HepG2 (cell line): Measurements from ENCODE around the gene SLC4A2. TPM values are rescaled to one million over a fixed set of nuclear protein-coding genes. Genes with fewer than 3 reads are reported as not detected.

Source experiments
- BORCS8-MEF2B ChIP-seq: sonication (generic); formaldehyde crosslinking; IDR thresholded peaks from 2 replicates; pipeline ENCODE4 v1.8.0; 2022; ENCODE audit warnings: mild to moderate bottlenecking, missing genetic modification reagents
- FOXA3 ChIP-seq: IDR thresholded peaks from 2 replicates; pipeline ENCODE4 v1.6.1; 2016; ENCODE audit warnings: missing genetic modification reagents, missing compliant biosample characterization
- HNRNPL ChIP-seq: fragments of 200-400 bp; formaldehyde crosslinking; IDR thresholded peaks from 2 replicates; pipeline ENCODE4 v1.6.1; 2017; ENCODE audit warnings: mild to moderate bottlenecking, low read depth, low read length
- HNRNPUL1 ChIP-seq: fragments of 200-400 bp; formaldehyde crosslinking; IDR thresholded peaks from 2 replicates; pipeline ENCODE4 v1.6.1; 2017; ENCODE audit warnings: low read depth, mild to moderate bottlenecking, low read length, moderate library complexity
- KLF9 ChIP-seq: IDR thresholded peaks from 2 replicates; pipeline ENCODE4 v1.6.1; 2016; ENCODE audit warnings: low read depth
- MTF1 ChIP-seq: sonication (generic); formaldehyde crosslinking; IDR thresholded peaks from 2 replicates; pipeline ENCODE4 v1.5.0; 2020; ENCODE audit warnings: missing genetic modification reagents
- RFXAP ChIP-seq: sonication (generic); formaldehyde crosslinking; IDR thresholded peaks from 2 replicates; pipeline ENCODE4 v1.4.0; 2020; ENCODE audit warnings: missing genetic modification reagents, borderline replicate concordance
- SIN3A ChIP-seq: IDR thresholded peaks from 2 replicates; pipeline ENCODE4 v1.6.1; 2011; ENCODE audit warnings: low read depth, mild to moderate bottlenecking, control low read depth, low read length, borderline replicate concordance
- ZNF160 ChIP-seq: sonication (generic); formaldehyde crosslinking; IDR thresholded peaks from 2 replicates; pipeline ENCODE4 v1.8.0; 2022; ENCODE audit warnings: mild to moderate bottlenecking, inconsistent platforms, missing genetic modification reagents
- ZNF230 ChIP-seq: sonication (generic); formaldehyde crosslinking; IDR thresholded peaks from 2 replicates; pipeline ENCODE4 v1.4.0; 2020; ENCODE audit warnings: mild to moderate bottlenecking, missing genetic modification reagents
- ZNF333 ChIP-seq: sonication (generic); formaldehyde crosslinking; IDR thresholded peaks from 2 replicates; pipeline ENCODE4 v1.4.0; 2020; ENCODE audit warnings: mild to moderate bottlenecking, missing genetic modification reagents, borderline replicate concordance
- ZNF33B ChIP-seq: sonication (generic); formaldehyde crosslinking; IDR thresholded peaks from 2 replicates; pipeline ENCODE4 v1.5.1; 2020; ENCODE audit warnings: mild to moderate bottlenecking, missing genetic modification reagents
- ZNF496 ChIP-seq: sonication (generic); formaldehyde crosslinking; IDR thresholded peaks from 2 replicates; pipeline ENCODE4 v1.8.1; 2023; ENCODE audit warnings: mild to moderate bottlenecking, moderate library complexity, missing genetic modification reagents; ENCODE audit not compliant: insufficient replicate concordance
- ZNF709 ChIP-seq: sonication (generic); formaldehyde crosslinking; IDR thresholded peaks from 2 replicates; pipeline ENCODE4 v1.5.0; 2020; ENCODE audit warnings: mild to moderate bottlenecking, missing genetic modification reagents
- ZNF772 ChIP-seq: sonication (generic); formaldehyde crosslinking; IDR thresholded peaks from 2 replicates; pipeline ENCODE4 v1.5.0; 2020; ENCODE audit warnings: mild to moderate bottlenecking, missing genetic modification reagents
- ZNF790 ChIP-seq: sonication (generic); formaldehyde crosslinking; IDR thresholded peaks from 2 replicates; pipeline ENCODE4 v1.8.0; 2022; ENCODE audit warnings: missing genetic modification reagents, mild to moderate bottlenecking, borderline replicate concordance
- polyA plus RNA-seq, 8 experiments: library from polyadenylated mRNA; depleted of rRNA in 3 of 8; stranded (reverse) in 7 of 8; unstranded in 1 of 8; fragments of >200 nt; fragmentation: Illumina TruSeq in 4 of 8; extraction: Trizol in 4 of 8; gene quantifications; 2 replicates each; pipeline versions ENCODE4 v1.2.1 to v1.2.3, GENCODE V29; 2011 to 2016; ENCODE audit warnings: low read depth in 4 of 8, missing spikeins in 1 of 8, mixed read lengths in 1 of 8; ENCODE audit not compliant: insufficient read depth in 1 of 8
- total RNA-seq, 5 experiments: library from RNA; depleted of rRNA; stranded (reverse); fragments of >200 nt; fragmentation: Illumina TruSeq; extraction: Trizol; gene quantifications; 2 replicates each; pipeline ENCODE4 v1.2.3, GENCODE V29; 2016; ENCODE audit warnings: low read depth in 1 of 5
- TF ChIP-seq, protein P1 (sequence below): sonication (generic); formaldehyde crosslinking; IDR thresholded peaks from 2 replicates; pipeline ENCODE4 v1.4.0; 2020; ENCODE audit warnings: mild to moderate bottlenecking, low read depth, missing genetic modification reagents
- TF ChIP-seq, protein P2 (sequence below): sonication (generic); IDR thresholded peaks from 2 replicates; pipeline ENCODE4 v1.6.1; 2016; ENCODE audit warnings: low read depth, borderline replicate concordance
- TF ChIP-seq, protein P3 (sequence below): sonication (generic); formaldehyde crosslinking; IDR thresholded peaks from 2 replicates; pipeline ENCODE4 v1.4.0; 2020; ENCODE audit warnings: missing genetic modification reagents
- TF ChIP-seq, protein P4 (sequence below): sonication (generic); formaldehyde crosslinking; IDR thresholded peaks from 2 replicates; pipeline ENCODE4 v1.9.0; 2021; ENCODE audit warnings: mild to moderate bottlenecking, missing genetic modification reagents

The SLC4A2 gene
- total and polyA plus RNA-seq, 2 of the 13 experiments (the other 11 are each of a cell fraction or from before 2014, with no cell fraction given): 51.9 to 73.4 TPM

DNA sequence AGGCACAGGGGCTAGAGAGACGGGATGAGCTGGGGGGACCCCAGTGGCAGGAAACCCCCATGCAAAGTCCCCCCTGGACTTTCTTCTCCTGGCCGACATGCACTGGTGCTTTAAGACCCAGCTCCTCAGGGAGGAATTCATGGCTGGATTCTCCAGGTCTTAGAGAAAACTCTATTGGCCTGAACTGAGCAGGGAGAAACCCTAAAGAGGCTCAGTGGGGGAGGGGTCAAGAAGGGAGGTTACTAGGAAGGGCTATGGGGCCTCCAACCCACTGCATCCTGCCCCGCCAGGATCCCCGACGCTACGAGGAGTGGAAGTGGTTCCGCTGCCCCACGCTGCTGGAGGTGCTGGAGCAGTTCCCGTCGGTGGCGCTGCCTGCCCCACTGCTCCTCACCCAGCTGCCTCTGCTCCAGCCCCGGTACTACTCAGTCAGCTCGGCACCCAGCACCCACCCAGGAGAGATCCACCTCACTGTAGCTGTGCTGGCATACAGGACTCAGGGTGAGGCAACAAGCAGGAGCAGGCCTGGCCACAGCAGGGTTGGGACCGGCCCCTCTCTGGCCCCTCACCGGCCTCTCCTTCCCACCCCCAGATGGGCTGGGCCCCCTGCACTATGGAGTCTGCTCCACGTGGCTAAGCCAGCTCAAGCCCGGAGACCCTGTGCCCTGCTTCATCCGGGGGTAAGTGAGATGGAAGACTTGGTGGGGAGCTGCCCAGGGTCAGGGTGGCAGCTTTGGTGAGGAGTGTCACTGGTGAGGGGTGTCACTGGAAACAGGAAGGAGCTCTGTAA is 48.9 kb upstream of the SLC4A2 start (continued):
- TF ChIP-seq, protein P1, sequence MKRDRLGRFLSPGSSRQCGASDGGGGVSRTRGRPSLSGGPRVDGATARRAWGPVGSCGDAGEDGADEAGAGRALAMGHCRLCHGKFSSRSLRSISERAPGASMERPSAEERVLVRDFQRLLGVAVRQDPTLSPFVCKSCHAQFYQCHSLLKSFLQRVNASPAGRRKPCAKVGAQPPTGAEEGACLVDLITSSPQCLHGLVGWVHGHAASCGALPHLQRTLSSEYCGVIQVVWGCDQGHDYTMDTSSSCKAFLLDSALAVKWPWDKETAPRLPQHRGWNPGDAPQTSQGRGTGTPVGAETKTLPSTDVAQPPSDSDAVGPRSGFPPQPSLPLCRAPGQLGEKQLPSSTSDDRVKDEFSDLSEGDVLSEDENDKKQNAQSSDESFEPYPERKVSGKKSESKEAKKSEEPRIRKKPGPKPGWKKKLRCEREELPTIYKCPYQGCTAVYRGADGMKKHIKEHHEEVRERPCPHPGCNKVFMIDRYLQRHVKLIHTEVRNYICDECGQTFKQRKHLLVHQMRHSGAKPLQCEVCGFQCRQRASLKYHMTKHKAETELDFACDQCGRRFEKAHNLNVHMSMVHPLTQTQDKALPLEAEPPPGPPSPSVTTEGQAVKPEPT (CRISPR knock-in tag): no peak
- TF ChIP-seq KLF9 (CRISPR knock-in tag) (no peak), ZNF230 (CRISPR knock-in tag) (0 out of 2 replicates have a peak, but pooled peaks have one; percentile 24), ZNF33B (CRISPR knock-in tag) (no peak), ZNF772 (CRISPR knock-in tag) (no peak), ZNF709 (CRISPR knock-in tag) (no peak), HNRNPUL1 (no peak), ZNF160 (CRISPR knock-in tag) (no peak), RFXAP (CRISPR knock-in tag) (no peak; the same call in 1 of the 2 replicates), BORCS8-MEF2B (CRISPR knock-in tag) (peak; percentile 66; the same call in 1 of the 2 replicates), ZNF496 (CRISPR knock-in tag) (no peak), MTF1 (CRISPR knock-in tag) (no peak), ZNF333 (no peak), FOXA3 (no peak), HNRNPL (0 out of 2 replicates have a peak, but pooled peaks have one; percentile 60), ZNF790 (CRISPR knock-in tag) (no peak), SIN3A (no peak)
- TF ChIP-seq, protein P2, sequence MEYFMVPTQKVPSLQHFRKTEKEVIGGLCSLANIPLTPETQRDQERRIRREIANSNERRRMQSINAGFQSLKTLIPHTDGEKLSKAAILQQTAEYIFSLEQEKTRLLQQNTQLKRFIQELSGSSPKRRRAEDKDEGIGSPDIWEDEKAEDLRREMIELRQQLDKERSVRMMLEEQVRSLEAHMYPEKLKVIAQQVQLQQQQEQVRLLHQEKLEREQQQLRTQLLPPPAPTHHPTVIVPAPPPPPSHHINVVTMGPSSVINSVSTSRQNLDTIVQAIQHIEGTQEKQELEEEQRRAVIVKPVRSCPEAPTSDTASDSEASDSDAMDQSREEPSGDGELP: no peak
- TF ChIP-seq, protein P3, sequence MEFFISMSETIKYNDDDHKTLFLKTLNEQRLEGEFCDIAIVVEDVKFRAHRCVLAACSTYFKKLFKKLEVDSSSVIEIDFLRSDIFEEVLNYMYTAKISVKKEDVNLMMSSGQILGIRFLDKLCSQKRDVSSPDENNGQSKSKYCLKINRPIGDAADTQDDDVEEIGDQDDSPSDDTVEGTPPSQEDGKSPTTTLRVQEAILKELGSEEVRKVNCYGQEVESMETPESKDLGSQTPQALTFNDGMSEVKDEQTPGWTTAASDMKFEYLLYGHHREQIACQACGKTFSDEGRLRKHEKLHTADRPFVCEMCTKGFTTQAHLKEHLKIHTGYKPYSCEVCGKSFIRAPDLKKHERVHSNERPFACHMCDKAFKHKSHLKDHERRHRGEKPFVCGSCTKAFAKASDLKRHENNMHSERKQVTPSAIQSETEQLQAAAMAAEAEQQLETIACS (CRISPR knock-in tag): no peak
- TF ChIP-seq, protein P4, sequence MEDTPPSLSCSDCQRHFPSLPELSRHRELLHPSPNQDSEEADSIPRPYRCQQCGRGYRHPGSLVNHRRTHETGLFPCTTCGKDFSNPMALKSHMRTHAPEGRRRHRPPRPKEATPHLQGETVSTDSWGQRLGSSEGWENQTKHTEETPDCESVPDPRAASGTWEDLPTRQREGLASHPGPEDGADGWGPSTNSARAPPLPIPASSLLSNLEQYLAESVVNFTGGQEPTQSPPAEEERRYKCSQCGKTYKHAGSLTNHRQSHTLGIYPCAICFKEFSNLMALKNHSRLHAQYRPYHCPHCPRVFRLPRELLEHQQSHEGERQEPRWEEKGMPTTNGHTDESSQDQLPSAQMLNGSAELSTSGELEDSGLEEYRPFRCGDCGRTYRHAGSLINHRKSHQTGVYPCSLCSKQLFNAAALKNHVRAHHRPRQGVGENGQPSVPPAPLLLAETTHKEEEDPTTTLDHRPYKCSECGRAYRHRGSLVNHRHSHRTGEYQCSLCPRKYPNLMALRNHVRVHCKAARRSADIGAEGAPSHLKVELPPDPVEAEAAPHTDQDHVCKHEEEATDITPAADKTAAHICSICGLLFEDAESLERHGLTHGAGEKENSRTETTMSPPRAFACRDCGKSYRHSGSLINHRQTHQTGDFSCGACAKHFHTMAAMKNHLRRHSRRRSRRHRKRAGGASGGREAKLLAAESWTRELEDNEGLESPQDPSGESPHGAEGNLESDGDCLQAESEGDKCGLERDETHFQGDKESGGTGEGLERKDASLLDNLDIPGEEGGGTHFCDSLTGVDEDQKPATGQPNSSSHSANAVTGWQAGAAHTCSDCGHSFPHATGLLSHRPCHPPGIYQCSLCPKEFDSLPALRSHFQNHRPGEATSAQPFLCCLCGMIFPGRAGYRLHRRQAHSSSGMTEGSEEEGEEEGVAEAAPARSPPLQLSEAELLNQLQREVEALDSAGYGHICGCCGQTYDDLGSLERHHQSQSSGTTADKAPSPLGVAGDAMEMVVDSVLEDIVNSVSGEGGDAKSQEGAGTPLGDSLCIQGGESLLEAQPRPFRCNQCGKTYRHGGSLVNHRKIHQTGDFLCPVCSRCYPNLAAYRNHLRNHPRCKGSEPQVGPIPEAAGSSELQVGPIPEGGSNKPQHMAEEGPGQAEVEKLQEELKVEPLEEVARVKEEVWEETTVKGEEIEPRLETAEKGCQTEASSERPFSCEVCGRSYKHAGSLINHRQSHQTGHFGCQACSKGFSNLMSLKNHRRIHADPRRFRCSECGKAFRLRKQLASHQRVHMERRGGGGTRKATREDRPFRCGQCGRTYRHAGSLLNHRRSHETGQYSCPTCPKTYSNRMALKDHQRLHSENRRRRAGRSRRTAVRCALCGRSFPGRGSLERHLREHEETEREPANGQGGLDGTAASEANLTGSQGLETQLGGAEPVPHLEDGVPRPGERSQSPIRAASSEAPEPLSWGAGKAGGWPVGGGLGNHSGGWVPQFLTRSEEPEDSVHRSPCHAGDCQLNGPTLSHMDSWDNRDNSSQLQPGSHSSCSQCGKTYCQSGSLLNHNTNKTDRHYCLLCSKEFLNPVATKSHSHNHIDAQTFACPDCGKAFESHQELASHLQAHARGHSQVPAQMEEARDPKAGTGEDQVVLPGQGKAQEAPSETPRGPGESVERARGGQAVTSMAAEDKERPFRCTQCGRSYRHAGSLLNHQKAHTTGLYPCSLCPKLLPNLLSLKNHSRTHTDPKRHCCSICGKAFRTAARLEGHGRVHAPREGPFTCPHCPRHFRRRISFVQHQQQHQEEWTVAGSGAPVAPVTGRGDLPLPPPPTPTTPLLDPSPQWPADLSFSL (CRISPR knock-in tag): no peak
